Bone marrow (tissue), 2 donors: ENCODE results near the gene ICOSLG.
"Not testable (repeated sequence)": the region's sequence is repeated elsewhere in the genome, so short reads cannot be mapped to it uniquely, and the experiment has no call there.

ENCODE experiments used
- DNase-seq, 2 donors: peaks; one replicate each; lab custom pipeline; 2025; lab: John Stamatoyannopoulos, UW

ICOSLG gene

DNA sequence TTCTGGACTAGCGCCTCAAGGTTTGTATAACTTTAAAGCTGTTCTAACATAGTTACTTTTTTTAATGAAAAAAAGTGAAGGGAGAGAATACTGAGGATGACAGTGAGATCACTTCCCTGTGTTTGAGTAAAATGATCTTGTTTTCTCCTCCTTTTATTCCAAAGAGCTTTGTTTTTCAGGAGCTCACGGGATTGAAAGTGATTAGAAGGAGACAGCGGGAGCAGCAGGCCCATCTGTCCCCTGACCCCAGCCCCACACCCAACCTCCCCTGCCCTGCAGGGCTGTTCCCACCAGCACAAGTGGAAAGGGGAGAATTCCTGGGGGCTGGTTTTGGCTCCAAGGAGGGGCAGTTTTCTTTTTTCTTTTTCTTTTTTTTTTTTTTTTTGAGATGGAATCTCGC lies 23.0 kb upstream of the ICOSLG start:
- DNase-seq = no peak

DNA sequence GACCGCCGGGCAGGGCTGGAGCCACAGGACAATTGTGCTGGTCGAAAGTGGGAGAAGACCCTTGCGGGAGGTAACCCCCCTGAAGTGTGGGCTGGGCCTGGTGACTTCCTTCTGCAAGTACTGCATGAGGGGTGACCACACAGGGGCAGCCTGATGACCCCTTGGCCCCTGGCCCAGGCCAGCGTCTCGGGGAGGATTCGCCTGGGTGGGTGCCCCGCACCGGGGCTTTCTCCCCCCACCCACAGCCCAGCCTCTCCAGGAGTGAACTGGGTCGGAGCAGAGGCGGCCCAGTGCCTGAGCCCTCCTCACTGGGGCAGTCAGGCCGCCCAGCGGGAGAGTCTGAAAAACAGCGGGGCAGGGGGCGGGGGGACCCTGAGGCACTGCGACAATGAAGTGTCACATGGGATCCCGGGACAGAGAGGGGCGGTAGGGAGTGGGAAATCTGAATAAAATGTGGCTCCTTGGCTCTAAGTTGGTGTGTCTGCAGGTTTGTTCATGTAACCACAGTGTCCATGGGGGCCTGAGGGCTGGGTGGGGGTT lies 22.5 kb upstream of the ICOSLG start:
- DNase-seq = no peak

DNA sequence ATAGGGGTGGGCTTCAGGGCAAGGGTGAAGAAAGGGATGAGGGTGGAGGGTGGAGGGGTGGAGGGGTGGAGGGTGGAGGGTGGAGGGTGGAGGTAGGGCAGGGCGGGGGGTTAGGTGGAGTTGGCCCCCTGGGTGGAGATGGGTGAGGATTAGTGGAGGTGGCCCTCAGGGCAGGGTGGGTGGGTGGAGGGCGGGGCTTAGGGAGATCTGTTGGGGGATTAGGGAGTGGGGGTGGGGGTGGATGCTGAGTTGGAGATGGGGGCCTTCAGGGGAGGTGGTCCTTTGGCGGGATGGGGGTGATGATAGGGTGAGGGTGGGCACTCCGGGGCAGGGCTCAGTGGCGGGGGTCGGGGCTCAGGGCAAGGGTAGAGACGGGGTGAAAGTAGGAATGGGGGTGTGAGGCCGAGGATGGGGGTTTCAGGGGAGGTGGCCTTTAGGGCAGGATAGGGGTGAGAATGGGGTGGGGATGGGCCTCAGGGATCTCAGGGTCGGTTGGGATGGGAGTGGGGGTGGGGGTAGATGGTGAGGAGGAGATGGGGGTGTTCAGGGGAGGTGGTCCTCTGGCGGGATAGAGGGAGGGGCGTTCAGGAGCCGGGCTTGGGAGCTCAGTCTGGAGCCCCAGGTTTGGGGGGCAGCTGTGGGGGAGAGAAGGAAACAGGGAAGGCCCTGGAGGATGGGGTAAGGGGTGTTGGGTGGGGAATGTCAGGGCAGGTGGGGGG lies 21.8 kb upstream of the ICOSLG start:
- DNase-seq = no peak

- DNase-seq = no peak
Observed at GRCh38 chr21:44261675-44262295, 21.0 kb upstream of the ICOSLG start, which contains the start of gene DNMT3L. Gene DNMT3L (minus strand): TSS chr21:44261897. CDS start chr21:44261259, 638 bp downstream.

DNA sequence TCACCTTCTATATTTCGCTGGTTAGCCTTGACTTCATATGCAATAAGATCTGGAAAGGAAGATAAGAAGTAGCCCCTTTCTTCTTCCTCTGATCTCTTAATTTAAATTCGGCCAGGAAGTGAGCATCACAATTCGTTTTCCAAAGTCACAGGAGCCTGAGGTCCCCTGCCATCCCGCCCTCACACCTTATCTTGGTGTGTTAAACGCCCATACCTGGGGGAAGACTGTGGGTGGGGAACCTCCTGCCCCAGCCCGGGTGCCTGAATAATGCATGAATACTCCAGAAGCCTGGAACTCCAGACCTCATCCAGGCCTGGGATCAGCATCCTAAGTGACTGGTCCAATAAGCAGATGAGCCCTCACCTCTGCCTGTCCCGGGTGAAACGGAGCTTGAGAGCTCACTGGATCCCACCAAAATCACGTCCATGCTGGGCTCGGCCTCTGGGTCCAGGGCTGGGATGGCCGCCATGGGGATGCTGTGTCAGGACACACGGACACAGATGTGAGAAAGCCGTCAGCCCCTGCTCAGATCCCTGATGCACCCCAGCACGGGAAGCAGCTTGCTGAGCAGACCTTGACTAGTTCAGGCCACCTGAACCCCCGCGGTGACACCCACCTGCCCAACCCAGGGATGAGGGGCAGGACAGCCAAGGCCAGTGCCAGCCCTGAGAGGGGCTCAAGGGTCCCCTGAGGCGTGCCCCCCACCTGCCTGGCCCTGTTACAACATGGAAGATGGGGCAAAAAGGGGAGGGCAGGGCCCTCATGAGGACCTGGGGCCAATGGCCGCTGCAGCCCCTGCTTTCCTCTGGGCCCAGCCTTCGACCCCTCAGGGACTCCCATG lies 20.3 kb upstream of the ICOSLG start:
- no peak for DNase-seq

GRCh38 chr21:44260066-44260465 lies 19.3 kb upstream of the ICOSLG start:
- DNase-seq = no peak

- no peak for DNase-seq
Observed at GRCh38 chr21:44259082-44259705, 18.5 kb upstream of the ICOSLG start.

DNA sequence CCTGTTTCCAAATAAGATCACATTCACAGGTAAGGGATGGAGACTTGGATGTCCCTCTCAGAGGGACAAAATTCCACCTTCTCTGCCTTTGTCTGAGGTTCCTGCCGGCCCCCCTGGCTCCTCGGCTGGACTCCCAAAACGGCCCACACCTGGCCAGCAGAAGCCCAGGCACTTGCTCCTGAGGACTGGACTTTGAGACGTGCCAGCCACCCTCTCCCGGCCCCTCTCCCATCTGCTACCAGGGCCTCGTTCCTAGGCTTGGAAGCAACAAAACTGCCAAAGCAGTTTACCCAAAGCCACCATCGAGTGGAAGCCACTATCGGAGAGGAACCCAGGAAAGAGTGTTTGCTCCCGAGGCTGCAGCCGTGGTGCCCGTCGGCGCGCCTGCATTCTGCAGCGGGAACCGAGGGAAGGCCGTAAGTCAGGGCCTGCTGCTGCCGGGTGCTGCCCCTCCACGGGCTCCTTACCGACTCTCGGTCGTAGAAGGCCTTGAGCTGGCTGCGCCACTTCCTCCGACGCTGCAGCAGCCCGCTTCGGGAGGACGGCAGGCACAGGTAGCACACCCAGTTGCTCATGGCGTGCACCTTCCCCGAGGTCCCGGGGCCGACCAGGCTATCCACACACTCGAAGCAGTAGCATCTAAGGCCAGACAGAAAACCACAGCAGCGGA lies 17.4 kb upstream of the ICOSLG start:
- no peak for DNase-seq

- DNase-seq = no peak
Observed at GRCh38 chr21:44255511-44255981, 14.8 kb upstream of the ICOSLG start.

- peak in 1 of 2 donors; percentile 1 for DNase-seq
Observed at GRCh38 chr21:44253832-44254710, 13.3 kb upstream of the ICOSLG start.

GRCh38 chr21:44249204-44250037 lies 8.7 kb upstream of the ICOSLG start:
- DNase-seq = not testable (repeated sequence)

DNA sequence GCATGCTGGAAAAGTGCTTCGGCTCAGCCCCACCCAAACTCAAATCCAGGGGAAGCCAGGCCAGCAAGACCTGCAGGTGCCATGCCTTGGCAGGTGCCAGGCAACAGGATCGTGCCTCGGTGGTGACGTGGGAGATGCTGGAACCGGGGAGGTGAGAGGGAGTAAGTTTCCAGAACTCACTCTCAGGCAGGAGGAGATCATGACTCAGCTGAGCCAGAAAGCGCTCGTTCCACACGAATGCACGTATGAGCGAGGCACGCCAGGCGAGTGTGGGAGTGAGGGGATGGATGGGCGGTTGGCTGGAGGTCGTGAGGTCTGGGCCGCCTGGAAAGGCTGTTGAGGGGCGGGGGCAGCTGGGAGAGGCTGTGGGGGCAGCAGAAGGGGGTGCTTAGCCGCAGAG lies 7.2 kb upstream of the ICOSLG start:
- not testable (repeated sequence) for DNase-seq

DNA sequence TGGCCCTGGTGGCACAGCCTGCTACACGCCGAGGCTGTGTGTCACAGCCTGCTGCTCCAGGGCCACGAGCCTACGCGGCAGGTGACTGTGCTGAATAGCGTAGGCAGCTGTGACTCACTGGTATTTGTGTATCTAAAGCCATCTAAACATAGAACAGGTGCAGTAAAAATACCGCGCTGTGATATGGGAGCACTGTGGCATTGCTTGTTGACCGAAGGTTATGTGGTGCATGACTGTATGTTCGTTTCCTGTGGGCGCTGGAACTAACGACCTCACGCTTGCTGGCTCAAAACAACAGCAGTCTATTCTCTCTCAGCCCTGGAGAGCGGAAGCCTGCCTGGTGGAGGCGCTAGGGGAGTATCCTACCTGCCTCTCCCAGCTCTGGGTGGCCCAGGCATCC lies 3.2 kb upstream of the ICOSLG start:
- not testable (repeated sequence) for DNase-seq

- DNase-seq = not testable (repeated sequence)
Observed at GRCh38 chr21:44241281-44241680, 538 bp upstream of the ICOSLG start.

GRCh38 chr21:44240353-44240752 lies 390 bp downstream of the ICOSLG start:
- not testable (repeated sequence) for DNase-seq

DNA sequence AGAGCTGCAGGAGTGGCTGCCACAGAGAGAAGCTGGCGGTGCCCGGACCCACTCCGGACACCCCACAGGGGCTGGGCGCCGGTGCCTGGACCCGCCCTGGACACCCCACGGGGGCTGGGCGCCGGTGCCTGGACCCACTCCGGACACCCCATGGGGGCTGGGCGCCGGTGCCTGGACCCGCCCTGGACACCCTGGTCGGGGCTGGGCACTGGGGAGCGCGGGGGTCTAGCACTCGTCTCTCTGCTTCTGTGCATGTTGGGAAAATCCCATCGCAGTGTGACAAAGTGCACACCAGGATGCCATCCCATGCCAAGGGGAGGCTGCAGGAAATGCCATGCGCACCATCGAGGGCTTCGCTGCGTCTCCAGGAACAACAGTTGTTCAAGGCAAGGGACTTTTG lies 11.2 kb downstream of the ICOSLG start:
- not testable (repeated sequence) for DNase-seq

- not testable (repeated sequence) for DNase-seq
Observed at GRCh38 chr21:44228109-44228508, 12.6 kb downstream of the ICOSLG start.

DNA sequence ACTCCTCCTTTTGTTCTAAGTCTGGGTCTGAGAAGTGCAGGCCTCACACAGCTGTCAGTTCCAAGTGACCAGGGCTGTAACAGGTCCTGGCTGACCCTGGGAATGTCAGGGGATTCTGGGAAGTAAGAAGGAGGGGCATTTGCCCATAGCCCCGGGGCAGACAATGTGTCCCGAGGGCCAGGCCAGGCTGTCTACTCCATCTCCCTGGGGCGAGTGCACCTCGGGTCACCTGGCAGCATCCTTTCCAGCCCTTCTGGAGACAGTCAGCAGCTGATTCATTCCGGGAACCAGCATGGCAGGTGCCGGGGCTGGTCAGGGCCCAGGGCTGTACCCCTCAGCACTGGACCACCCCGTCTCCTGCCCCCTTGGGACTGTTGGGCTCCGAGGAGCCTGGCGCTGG lies 13.1 kb downstream of the ICOSLG start:
- not testable (repeated sequence) for DNase-seq

DNA sequence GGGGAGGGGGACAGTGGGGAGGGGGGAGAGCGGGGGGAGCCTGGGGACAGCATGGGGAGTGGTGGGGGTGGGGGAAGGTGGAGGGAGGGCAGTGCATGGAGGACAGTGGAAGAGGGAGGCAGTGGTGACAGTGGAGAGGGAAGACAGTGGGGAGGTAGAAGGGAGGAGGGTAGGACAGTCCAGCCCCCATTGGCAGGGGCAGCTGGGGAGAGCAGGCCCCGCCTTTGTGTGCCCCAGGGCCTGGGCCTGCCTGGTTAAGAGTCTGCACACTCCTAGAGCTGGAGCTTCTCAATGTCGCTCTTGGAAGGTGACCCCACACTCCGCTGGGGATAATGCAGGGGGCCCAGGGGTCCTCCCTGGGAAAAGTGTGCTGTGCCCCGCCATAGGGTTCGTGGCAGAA lies 15.1 kb downstream of the ICOSLG start:
- DNase-seq = not testable (repeated sequence)
